Stimulated activated CD4-positive, alpha-beta T cell treated with anti-CD3 and anti-CD28 coated beads, Interleukin-15, amount 100 ng/mL, for 24 hours (primary cell): ENCODE measurements around the gene ALS2CL.

Experiments
- DNase-seq: peaks from one replicate; pipeline ENCODE4 v3.0.0-alpha.2; 2020

The ALS2CL gene

DNA sequence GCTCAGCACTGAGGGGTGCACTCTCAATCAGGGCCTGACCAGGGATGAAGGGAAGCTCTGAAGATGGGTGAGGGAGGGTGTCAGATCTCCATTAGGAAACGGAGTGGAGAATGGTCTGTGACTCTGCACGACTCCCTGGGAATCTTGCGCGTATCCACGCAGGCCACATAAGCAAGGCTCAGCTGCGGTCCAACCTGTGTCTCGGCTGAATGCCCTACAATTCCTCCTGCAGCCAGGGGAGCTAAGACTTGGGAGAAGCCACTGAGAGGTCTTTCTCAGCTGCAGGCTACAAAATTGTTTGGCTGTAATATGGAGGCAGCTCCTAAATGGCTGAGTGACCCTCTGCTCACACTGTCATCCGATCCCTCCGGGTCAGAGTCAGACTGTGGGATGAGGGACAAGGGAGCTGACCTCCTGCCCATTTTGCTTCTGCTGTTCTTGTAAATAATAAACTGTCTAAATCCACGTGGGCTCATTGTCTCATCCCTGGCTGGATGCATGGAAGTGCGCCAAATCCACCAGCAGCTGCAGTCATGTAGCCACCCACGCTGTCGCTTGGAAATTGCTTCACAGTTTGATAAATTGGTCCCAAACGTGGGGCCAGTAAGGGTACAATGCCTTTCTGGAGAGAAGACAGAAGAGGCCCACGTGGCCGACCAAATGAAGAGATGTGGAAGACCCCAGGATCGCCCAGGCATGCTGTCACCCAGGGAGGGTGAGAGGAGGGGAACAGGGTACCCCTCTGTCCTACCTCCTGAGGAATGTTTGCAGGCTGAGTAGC is 30.5 kb downstream of the ALS2CL start:
- DNase-seq, result no peak

DNA sequence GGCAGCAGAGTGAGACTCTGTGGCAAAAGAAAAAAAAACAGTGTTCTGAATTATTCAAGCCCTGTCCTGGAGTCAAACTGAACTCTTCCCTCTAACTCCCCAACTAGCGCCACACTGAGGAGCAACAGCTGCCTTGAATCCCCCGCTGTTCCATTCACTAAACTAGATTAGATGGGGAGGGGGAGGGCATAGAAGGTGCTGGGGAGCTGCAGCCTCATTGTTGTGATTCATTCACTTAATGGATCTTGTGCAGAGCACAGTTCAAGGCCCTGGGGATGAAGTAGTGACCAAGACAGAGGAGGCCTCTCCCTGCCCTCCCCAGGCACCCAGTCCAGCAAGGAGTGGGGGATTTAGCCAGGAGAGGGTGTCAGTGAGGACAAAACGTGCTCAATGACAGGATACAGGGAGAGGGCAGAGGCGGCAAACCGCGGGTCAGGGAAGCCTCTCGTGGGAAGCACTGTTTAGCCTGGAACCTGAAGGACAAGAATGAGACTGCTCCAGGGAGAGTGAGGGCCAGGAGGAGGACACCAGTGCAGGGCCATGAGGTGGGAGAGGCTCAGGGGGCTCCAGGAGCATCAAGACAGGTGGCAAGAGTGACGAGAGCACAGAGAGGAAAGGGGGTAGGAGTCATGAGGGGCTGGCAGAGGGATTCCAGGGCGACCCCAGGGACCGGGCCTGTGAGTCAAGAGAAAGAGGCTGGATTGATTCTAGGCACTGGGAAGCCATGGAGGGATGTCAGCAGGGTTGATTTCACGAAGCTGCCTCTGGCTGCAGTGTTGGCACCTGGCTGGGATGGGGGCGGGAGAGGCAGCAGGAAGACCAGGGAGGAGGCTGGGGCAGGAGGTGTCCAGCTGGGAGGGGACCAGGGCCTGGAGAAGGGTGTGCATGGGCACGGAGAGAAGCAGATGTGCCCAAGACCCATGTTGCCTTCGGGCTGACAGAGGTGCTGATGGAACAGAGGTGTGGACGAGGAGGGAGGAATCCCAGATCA is 31.4 kb downstream of the ALS2CL start:
- no peak for DNase-seq

DNA sequence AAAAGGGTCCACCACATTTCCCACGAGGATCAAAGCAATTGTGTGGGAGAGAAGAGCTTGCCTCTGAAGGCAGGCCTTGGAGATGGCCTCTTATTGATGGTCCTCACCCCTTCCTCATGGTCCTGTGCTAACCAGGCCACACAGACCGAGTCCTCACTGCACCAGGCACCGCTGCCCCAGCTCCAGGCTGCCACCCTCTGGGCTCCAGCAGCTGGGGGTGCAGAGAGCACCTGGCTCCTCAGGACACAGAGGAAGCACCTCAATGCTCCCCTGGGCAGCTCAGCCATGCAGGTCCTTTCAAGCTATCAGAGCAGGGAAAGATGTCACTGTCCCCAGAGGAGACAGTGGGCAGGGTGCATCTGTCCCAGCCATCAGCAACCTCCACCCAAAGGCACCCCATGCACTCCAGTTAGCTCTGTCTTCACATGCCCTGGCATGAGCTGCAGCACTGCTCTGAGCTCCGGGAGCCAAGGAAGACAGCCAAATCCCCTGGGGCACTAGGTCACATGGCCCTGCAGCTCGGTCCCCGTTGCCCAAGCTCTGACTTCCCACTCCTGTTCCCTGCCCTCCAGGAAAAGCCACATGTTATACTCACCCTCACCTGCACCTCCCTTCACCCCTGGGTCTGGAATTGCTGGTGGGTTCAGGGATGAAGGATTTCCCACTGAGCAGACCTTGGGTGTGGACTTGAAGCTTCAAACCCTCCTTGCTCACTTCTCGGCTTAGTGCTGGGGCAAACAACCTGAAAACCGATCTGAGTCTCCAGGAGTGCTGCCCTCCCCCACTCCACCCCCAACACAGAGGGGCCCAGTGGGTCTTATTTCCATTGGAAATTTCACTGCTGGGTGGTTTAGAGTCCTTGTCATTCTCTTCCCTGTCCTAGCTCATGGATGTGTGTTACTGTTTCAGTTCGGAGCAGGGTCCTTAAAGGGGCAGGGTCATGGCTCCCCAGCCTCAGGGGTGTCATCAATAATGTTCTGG is 32.6 kb downstream of the ALS2CL start:
- no peak for DNase-seq

DNA sequence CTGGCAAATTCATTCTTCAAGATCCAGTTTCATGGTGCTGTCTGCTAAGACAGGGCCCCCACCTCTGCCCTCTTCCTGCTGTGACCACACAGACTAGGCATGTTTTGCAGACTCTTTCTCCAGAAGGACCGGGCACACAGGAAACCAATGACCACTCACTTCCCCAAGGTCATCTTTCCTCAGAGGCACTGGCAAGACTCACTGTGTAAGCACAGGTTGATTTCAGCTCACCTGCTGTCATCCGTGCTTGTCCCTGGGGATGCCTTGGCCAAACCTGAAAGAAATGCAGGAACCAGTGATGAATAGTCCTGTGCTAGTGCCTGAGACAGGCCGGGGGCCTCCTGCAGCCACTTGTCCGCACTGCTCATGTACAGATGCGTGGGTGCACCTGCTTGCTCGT is 33.5 kb downstream of the ALS2CL start:
- no peak for DNase-seq

DNA sequence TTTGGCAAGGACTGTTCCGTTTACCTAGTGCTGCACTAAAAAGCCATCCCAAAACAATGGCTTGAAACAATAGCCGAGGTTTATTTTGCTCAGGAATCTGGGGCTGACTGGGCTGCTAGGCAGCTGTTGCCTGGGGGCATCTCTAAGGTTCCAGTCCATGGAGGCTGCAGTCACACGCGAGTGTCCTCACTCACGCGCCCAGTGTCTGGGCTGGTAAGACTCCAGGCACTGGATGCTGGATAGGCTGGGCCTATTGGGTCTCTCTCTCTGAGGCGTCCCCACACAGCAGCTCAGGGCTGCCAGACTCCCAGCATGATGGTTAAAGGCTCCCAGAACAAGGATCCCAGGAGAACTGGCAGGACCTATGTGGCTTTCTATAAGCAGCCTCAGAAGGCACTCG is 34.2 kb downstream of the ALS2CL start:
- no peak for DNase-seq

DNA sequence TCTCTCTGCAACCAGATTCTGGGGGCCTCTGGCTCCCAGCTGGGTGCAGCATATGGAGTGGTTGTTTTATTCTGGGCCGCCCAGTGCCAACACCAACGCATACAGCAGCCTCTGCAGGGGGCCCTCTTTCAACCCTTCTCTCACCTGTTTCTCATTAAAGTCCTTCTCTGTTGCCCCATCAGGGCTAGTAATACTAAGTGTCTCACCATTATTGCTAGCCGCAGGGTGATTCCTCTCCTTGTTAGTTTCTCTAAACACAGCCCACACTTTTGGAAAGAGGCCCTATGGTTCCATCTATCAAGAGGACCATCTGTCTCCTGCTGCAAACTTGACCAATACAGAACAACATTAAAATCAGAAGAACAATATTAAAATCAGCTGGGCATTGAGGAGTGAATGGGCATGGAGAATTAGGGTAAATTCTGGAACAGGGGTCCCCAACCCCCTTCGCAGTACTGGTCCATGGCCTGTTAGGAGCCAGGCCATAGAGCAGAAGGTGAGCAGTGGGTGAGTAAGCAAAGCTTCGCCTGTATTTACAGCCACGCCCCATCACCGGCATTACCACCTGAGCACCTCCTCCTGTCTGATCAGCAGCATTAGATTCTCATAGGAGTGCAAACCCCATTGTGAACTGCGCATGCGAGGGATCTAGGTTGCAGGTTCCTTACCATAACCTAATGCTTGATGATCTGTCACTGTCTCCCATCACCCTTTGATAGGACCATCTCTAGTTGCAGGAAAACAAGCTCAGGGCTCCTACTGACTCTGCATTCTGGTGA is 36.5 kb downstream of the ALS2CL start:
- DNase-seq, result no peak

DNA sequence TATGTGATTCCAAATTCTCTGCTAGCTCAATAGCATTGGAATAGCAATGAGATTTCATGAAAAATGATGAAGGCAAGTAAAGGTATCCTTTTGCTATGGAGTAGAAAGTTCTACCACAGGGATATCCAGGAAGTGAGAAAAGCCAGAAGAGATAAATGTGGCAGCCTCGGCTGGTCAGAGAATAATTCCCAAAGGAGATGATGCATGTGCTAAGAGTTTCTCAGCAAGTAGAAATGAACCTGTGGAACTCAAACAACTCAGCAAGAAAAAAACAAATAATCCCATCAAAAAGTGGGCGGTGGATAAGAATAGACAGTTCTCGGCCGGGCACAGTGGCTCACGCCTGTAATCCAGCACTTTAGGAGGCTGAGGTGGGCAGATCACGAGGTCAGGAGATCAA is 38.2 kb downstream of the ALS2CL start:
- no peak for DNase-seq

DNA sequence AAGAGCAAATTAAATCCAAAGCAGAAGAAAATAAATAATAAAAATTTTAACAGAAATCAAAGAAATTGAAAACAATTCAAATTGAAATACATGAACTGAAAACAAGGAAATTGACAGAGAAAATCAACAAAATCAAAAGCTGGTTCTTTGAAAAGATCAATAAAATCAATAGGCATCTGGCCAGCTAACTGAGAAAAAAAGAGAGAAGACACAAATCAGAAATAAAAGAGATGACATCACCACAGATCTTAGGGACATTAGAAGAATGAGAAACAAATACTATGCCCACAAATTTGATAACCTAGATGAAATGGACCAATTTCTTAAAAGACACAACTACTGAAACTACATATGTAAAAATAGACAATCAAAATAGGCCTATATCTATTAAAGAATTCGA is 42.4 kb downstream of the ALS2CL start:
- no peak for DNase-seq

DNA sequence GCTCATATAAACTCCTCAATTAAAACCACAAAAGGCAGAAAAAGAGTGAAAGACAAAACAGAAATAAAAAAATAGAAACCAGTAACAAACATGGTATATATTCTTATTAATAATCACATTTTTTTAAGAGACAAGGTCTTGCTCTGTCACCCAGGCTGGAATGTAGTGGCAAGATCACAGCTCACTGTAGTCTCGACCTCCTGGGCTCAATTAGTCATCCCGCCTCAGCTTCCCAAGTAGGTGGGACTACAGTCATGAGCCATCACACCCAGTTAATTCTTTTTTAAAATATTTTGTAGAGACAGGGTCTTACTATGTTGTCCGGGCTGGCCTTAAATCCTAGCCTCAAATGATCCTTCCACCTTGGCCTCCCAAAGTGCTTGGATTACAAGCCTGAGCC is 44.0 kb downstream of the ALS2CL start:
- no peak for DNase-seq

DNA sequence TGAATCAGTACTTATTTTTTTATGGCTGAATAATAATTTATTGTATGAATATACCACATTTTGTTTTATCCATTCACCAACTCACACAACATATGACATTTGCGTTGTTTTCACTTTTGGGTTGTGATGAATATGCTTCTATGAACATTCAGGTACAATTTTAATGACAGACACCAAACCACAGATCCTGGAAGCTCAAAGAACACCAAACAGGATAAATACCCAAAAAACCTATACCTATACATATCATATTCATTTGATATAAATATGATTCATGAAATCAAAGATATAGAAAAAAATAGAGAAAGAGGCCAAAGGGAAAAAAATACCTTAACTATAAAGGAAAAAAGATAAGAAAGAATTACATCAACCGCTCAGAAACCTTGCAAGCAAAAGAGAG is 45.4 kb downstream of the ALS2CL start:
- DNase-seq, result no peak

DNA sequence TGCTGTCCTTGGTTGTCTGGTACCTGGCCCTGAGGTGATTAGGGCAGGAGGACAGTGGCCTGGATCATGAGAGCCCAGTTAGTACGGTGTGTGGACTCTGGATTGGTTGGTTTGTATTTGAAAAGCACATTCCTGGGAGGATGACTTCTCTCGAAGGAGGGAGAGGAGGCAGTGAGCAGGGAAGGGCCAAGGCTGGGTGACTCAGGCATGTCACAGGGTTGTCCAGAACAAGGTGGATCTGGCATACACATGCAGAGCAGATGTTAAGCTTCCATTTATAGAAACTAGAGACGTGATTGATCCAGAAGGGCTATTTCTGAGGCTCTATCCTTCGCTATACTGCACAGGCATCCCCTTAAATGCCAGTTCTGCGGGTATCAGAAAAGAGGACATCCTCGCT is 46.8 kb downstream of the ALS2CL start:
- DNase-seq, result no peak

DNA sequence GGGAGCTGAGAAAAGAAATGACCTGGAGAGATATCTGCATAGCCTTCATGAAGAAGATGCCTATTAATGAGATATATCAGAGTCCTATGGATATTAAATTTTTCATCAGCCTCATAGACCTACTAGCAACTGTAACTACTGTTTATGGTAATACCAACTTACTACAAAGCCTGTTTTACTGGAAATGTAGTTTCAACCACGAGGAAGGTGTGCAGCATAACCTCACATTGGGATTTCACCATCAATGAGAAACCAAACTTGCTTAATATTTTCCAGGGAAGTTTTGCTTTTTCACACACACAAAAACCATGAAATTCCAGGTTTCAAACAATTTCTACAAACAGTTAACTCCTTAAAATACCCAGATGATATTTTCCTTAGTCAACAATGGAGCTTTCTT is 49.8 kb downstream of the ALS2CL start:
- DNase-seq, result no peak

DNA sequence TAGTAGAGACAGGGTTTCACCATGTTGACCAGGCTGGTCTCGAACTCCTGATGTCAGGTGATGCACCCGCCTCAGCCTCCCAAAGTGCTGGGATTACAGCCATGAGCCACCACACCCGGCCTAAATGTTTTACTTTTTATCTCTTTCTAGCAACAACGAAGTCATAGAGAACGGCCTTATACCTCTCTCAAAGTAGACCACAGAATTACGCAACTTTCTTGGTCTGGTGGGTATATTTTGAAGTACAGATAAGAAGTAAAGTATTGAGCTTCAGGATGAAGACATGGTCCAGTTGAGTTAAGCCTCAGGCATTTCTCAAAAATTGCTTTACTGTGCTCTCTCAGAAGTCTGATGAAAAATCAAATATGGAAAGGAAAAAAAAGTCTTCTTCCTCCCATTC is 50.5 kb downstream of the ALS2CL start:
- no peak for DNase-seq

DNA sequence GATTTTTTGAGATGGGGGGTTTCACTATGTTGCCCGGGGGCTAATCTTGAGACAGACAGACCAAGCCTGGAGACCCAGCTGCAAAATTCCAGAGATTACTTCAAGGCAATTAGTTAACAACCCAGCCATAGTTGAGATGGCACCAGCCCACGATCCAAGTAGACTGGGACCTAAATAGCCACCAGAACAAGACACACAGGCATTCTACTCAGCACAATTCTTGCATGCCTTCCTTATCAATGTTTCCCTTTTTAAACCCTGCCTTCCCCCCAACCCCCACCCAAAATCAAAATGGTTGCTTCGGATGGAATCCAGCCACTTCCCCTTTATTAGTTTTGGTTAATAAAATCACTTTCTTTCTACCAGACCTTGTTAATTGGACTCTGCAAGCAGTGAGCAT is 52.6 kb downstream of the ALS2CL start:
- no peak for DNase-seq

DNA sequence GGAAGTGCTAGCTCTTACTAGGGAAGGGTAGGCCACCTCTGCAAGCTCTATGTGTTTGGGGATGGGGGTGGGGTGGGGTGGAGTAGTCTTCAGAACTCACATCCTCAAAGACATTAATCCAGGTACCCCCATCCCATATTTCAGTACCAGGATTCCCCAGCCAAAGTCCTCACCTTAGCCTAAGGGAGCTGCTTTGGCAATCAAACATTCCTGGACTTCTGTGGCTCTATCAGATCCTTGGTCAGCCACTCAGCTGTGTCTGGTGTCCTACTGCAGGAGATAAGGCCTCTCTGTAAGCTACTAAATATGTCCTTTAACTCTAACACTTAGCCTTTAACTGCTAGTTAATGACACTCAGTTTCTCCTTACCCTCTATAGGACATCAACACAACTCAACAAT is 54.3 kb downstream of the ALS2CL start:
- DNase-seq, result no peak

DNA sequence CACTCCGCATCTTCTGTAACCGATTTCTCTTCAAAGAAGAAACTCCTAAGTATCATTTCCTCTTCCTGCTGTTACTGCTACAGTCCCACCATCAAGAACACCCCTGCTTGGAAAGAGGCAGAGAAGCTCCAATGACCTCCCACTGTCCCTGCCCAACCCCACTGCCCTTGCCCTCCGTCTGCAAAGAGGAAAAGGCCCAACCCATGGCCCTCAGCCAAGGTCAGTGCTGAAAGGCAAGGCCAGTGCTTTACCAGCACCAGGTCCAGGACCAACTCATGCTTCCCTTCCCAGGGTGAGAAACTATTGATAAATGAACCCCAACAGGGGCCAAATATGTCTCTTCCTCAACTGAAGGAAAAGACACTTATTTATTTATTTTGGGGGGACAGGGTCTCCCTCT is 58.6 kb downstream of the ALS2CL start:
- no peak for DNase-seq

DNA sequence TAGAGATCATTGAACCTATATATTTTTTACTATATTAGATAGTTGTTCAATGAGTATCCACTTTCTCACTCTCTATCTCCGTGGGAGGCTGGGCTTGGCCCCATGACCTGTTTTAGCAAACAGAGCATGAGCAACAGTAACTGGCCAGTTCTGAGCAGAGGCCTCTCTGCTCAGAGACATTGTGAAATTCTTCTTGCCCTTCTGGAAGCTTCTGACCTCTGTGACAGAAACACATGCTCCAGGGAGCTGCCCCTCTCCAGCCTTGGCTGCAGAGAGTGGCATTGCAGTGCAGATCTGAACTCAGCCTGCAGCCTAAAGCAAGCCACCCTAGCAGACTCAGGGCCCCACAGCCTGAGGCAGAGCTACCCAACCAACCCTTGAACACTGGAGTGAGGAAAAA is 60.7 kb downstream of the ALS2CL start:
- DNase-seq, result no peak

DNA sequence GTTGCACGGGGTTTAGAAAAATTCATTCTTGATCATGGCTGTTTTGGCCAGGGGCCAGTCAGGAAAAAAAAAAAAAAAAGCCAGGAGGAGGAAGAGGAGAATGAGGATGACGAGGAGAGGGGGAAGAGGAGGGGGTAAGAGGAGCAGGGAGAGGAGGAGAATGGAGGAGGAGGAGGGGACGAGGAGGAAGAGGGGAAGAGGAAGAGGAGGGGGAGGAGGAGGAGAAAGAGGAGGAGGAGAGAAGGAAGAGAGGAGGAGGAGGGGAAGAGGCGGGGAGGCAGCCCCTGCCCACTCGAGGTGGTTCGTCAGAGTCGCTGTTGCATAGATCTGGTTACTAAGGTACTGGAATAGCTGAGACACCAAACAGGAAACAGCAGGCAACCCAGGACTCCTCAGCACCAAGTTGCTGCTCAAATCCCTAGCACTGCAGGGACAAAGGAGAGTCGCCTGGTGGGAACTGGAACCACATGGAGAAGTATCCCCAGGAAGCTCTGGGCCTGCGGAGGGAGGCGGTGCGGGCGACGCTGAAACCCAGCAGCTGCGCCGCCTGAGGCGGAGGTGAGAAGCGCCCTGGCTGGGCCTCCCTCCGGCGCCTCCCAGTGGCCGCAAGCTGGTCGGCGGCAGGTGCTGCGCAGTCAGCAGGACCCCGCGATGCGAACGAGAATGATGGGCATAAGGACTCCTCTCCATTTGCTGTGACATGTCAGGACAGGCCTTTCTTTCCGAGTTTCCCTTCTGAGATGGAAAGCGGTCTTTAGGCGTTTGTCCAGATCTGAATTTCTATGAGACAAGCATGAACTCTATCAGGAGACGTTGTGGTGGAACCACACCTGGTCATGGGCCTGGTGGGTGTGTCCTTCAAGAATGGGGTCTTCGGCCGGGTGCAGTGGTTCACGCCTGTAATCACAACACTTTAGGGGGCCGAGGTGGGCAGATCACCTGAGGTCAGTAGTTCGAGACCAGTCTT is 63.6 kb downstream of the ALS2CL start:
- DNase-seq, result peak; percentile 86

DNA sequence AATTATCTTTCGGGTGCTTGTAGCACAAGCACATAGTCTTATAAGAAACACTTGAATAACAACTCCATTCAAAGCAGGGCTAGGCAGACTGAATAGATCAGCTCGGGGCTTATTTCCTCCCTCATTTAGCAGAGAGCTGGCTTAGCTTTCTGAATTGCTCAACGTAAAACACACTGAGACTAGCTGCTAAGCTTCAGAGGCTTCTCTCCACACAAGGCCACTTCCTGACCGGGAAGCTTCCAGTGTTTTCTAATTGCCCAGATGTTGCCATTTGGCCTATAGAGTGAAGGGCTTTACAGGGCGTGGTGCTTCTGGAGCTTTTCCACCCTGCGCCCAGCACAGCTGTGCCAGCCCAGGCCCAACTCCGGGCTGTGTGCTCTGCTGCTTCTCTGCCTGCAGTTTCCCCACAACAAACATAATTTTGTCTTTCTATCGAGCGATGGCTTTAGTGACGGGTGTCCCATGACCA is 64.5 kb downstream of the ALS2CL start:
- no peak for DNase-seq

DNA sequence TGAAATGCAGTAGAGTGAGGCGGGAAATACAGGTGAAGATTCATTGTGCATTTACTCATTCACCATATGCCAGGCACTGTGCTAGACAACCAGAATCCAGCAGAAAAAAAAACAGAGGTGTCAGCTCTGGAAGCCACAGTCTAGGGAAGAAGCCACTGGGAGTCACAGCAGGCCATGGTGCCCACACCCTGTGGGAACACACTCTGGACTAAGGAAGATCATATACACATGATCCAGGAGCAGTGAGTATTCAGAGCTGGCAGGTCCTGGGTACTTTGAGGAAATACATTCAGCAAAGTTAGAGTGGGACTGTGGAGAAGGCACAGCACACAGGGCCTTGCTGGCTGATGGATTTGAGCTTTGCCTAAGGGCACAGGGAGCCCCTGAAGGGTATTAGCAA is 66.4 kb downstream of the ALS2CL start:
- no peak for DNase-seq

DNA sequence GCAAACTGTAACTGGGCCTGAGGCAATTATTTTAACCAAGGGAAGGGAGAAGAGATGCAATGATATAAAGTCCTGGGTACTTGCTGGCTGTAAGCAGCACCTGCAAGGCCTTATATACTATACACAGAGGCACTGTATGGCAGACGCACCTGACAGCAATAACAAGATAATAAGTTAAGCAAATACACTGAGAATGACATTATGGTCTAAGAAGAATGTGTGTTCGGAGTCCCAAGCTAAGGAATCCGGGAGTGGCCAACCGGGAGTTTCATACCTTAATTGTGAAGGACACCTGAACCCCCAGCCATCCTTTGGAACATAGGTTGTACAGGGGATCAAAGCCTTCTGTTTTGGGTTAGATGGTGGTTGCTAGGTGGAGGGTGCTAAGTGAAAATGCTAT is 67.4 kb downstream of the ALS2CL start:
- no peak for DNase-seq
